Measurements from ENCODE around the gene DEFB108B. TPM values are rescaled to one million over a fixed set of nuclear protein-coding genes. Genes with fewer than 3 reads are reported as not detected.
"Not testable (repeated sequence)": the region's sequence is repeated elsewhere in the genome, so short reads cannot be mapped to it uniquely, and the experiment has no call there.

Gene DEFB108B
- total RNA-seq, result not detected
- polyA plus RNA-seq, result not detected
- total RNA-seq, result 0 reads per million in 6 experiments

GRCh38 chr11:71832811-71833210 lies at the start of gene DEFB108B:
DEFB108B (plus strand) TSS chr11:71833200; CDS start chr11:71833200, 0 bp downstream.
- ATAC-seq, POLR2A ChIA-PET, H3K36me3 Mint-ChIP-seq, DNase-seq, H3K27ac Mint-ChIP-seq, H3K9me3 Mint-ChIP-seq, H3K4me3 Mint-ChIP-seq, H3K27me3 Mint-ChIP-seq: not testable (repeated sequence)
- peaks cover 0 to 10% (median 3%) of the 10 kb centered on the region in 4 donors for H3K4me1 Mint-ChIP-seq

GRCh38 chr11:71786114-71786847 lies 46.7 kb upstream of the DEFB108B start:
- peak in 1 of 10 donors; percentile 4 for DNase-seq
- not testable (repeated sequence) for H3K9me3 Mint-ChIP-seq, H3K27me3 Mint-ChIP-seq, H3K36me3 Mint-ChIP-seq
- Mint-ChIP-seq H3K27ac (peak overlapping the region in 8 of 10 donors; percentile 92 to 99 (median 97)), H3K4me3 (peak overlapping the region; percentile 93 to 99 (median 96)), H3K4me1 (peaks cover 0 to 19% (median 13%) of the 10 kb centered on the region in 4 donors)
- ATAC-seq, result peak in 1 of 2 donors; percentile 41
- POLR2A ChIA-PET, result interaction anchor here (0.8 to 1.6 kb wide), 5 partner anchors 27 to 338 kb away, joined by 3 to 4 read pairs (median 3); partner anchors contain the start of genes DHCR7, RNF121 and XNDC1N

- POLR2A ChIA-PET, result interaction anchor here (0.8 to 1.6 kb wide), 5 partner anchors 27 to 338 kb away, joined by 3 to 4 read pairs (median 3); partner anchors contain the start of genes DHCR7, RNF121 and XNDC1N
- H3K36me3 Mint-ChIP-seq, H3K9me3 Mint-ChIP-seq, H3K27me3 Mint-ChIP-seq: not testable (repeated sequence)
- peaks cover 0 to 19% (median 13%) of the 10 kb centered on the region in 4 donors for H3K4me1 Mint-ChIP-seq
- peak overlapping the region; percentile 93 to 99 (median 96) for H3K4me3 Mint-ChIP-seq
- DNase-seq (peak; percentile 91 to 99 (median 96)), ATAC-seq (peak; percentile 83 to 84)
- peak overlapping the region; percentile 92 to 100 (median 97) for H3K27ac Mint-ChIP-seq
These were observed 46.2 kb upstream of the DEFB108B start for GRCh38 chr11:71786848-71787097.

- DNase-seq, result peak in 9 of 10 donors; percentile 86 to 98 (median 95)
- no peaks in the 10 kb centered on the region for H3K27me3 Mint-ChIP-seq
- H3K27ac Mint-ChIP-seq, result peak overlapping the region; percentile 92 to 100 (median 97)
- H3K4me1 Mint-ChIP-seq, result peaks cover 0 to 19% (median 13%) of the 10 kb centered on the region in 4 donors
- ATAC-seq, result peak; percentile 93 to 96
- POLR2A ChIA-PET, result interaction anchor here (0.8 to 1.6 kb wide), 4 partner anchors 26 to 335 kb away, joined by 3 read pairs; partner anchors contain the start of genes RNF121 and XNDC1N
- peak overlapping the region; percentile 93 to 99 (median 96) for H3K4me3 Mint-ChIP-seq
- no peaks in the 10 kb centered on the region for H3K36me3 Mint-ChIP-seq
- no peaks in the 10 kb centered on the region for H3K9me3 Mint-ChIP-seq
These were observed 45.7 kb upstream of the DEFB108B start for GRCh38 chr11:71787098-71787823.

GRCh38 chr11:71787824-71788454 lies 45.1 kb upstream of the DEFB108B start:
- DNase-seq, result peak in 5 of 10 donors; percentile 10 to 68 (median 38)
- POLR2A ChIA-PET, H3K27me3 Mint-ChIP-seq, H3K9me3 Mint-ChIP-seq, ATAC-seq, H3K36me3 Mint-ChIP-seq: not testable (repeated sequence)
- Mint-ChIP-seq H3K4me1 (peaks cover 0 to 21% (median 18%) of the 10 kb centered on the region in 4 donors), H3K4me3 (peak overlapping the region; percentile 85 to 99 (median 96)), H3K27ac (peak overlapping the region; percentile 57 to 100 (median 94))

- H3K9me3 Mint-ChIP-seq, POLR2A ChIA-PET, H3K36me3 Mint-ChIP-seq, H3K4me3 Mint-ChIP-seq, H3K27me3 Mint-ChIP-seq, ATAC-seq, DNase-seq: not testable (repeated sequence)
- H3K4me1 Mint-ChIP-seq, result peaks cover 0 to 21% (median 19%) of the 10 kb centered on the region in 4 donors
- H3K27ac Mint-ChIP-seq, result peak overlapping the region in 2 of 10 donors; percentile 29 to 99
These were observed 43.4 kb upstream of the DEFB108B start for GRCh38 chr11:71789444-71790196.

GRCh38 chr11:71791111-71791510 lies 41.9 kb upstream of the DEFB108B start:
- H3K27me3 Mint-ChIP-seq, POLR2A ChIA-PET, H3K36me3 Mint-ChIP-seq, H3K9me3 Mint-ChIP-seq, ATAC-seq, DNase-seq: not testable (repeated sequence)
- Mint-ChIP-seq H3K4me3 (peak overlapping the region in 2 of 10 donors; percentile 18 to 28), H3K27ac (peak overlapping the region in 2 of 10 donors; percentile 4 to 50), H3K4me1 (peaks cover 0 to 18% (median 15%) of the 10 kb centered on the region in 4 donors)

GRCh38 chr11:71792621-71793235 lies 40.3 kb upstream of the DEFB108B start:
- H3K9me3 Mint-ChIP-seq, ATAC-seq, H3K27me3 Mint-ChIP-seq, POLR2A ChIA-PET, H3K36me3 Mint-ChIP-seq: not testable (repeated sequence)
- H3K4me3 Mint-ChIP-seq, result peak overlapping the region in 1 of 10 donors; percentile 22
- H3K27ac Mint-ChIP-seq, result peak overlapping the region in 4 of 10 donors; percentile 22 to 72 (median 38)
- H3K4me1 Mint-ChIP-seq, result peaks cover 0 to 16% (median 13%) of the 10 kb centered on the region in 4 donors
- peak; percentile 23 to 77 (median 56) for DNase-seq

- H3K36me3 Mint-ChIP-seq, H3K27ac Mint-ChIP-seq, DNase-seq, ATAC-seq, H3K4me1 Mint-ChIP-seq, POLR2A ChIA-PET, H3K9me3 Mint-ChIP-seq, H3K27me3 Mint-ChIP-seq, H3K4me3 Mint-ChIP-seq: not testable (repeated sequence)
These were observed 38.5 kb upstream of the DEFB108B start for GRCh38 chr11:71794386-71795040.

GRCh38 chr11:71795236-71795635 lies 37.8 kb upstream of the DEFB108B start:
- H3K36me3 Mint-ChIP-seq, ATAC-seq, H3K4me3 Mint-ChIP-seq, H3K27ac Mint-ChIP-seq, H3K9me3 Mint-ChIP-seq, H3K27me3 Mint-ChIP-seq, POLR2A ChIA-PET, H3K4me1 Mint-ChIP-seq, DNase-seq: not testable (repeated sequence)

GRCh38 chr11:71796016-71796415 lies 37.0 kb upstream of the DEFB108B start:
- ATAC-seq, H3K9me3 Mint-ChIP-seq, DNase-seq, H3K4me3 Mint-ChIP-seq, H3K27me3 Mint-ChIP-seq, H3K36me3 Mint-ChIP-seq, H3K27ac Mint-ChIP-seq, POLR2A ChIA-PET: not testable (repeated sequence)
- H3K4me1 Mint-ChIP-seq, result peaks cover 2 to 13% (median 10%) of the 10 kb centered on the region in 4 donors
